Progenitor cell of endocrine pancreas (in vitro differentiated cells): ENCODE data around the gene SOX6. TPM values are rescaled to one million over a fixed set of nuclear protein-coding genes. Genes with fewer than 3 reads are reported as not detected.

ENCODE experiments used
- DNase-seq: peaks from one replicate; pipeline ENCODE4 v3.0.0; 2021; ENCODE audit warnings: low spot score; ENCODE audit not compliant: unreplicated experiment
- H3K27ac Mint-ChIP-seq: 2 replicates; pipeline ENCODE4 v1.8.0; 2021; ENCODE audit warnings: mild to moderate bottlenecking, moderate library complexity, mixed read lengths
- H3K27me3 Mint-ChIP-seq: 2 replicates; pipeline ENCODE4 v1.8.0; 2021; ENCODE audit warnings: mixed read lengths
- H3K36me3 Mint-ChIP-seq: 2 replicates; pipeline ENCODE4 v1.8.0; 2022; ENCODE audit warnings: mixed read lengths; ENCODE audit not compliant: insufficient read depth
- H3K4me1 Mint-ChIP-seq: 2 replicates; pipeline ENCODE4 v1.8.0; 2021; ENCODE audit warnings: low read depth, mixed read lengths
- H3K4me3 Mint-ChIP-seq: 2 replicates; pipeline ENCODE4 v1.8.0; 2021; ENCODE audit warnings: low read depth, mild to moderate bottlenecking, moderate library complexity, mixed read lengths
- H3K9me3 Mint-ChIP-seq: 2 replicates; pipeline ENCODE4 v1.8.0; 2021; ENCODE audit warnings: low read depth, mixed read lengths
- CTCF ChIP-seq: fragments of 200-600 bp; sonication (generic); IDR thresholded peaks from one replicate; pipeline ENCODE4 v1.5.0; 2021; ENCODE audit warnings: antibody characterized with exemption, mild to moderate bottlenecking; ENCODE audit not compliant: unreplicated experiment
- total RNA-seq: library from RNA; stranded (reverse); gene quantifications from 2 replicates; pipeline ENCODE4 v1.2.1, GENCODE V29; 2021

The SOX6 gene
- total RNA-seq, 1 donor from 2014 or later, result 34.9 TPM

- Mint-ChIP-seq H3K36me3 (no peaks in the 10 kb centered on the region), H3K9me3 (no peaks in the 10 kb centered on the region), H3K4me1 (peaks cover 37% of the 10 kb centered on the region), H3K27me3 (no peaks in the 10 kb centered on the region), H3K27ac (peak overlapping the region; percentile 28), H3K4me3 (no peak overlapping the region)
- no peak for TF ChIP-seq CTCF
- DNase-seq, result no peak
Observed at GRCh38 chr11:16191868-16192240, 164.5 kb downstream of the SOX6 start.

GRCh38 chr11:16191212-16191867 lies 165.0 kb downstream of the SOX6 start:
- no peak overlapping the region for H3K4me3 Mint-ChIP-seq
- H3K27me3 Mint-ChIP-seq, result peaks cover 3% of the 10 kb centered on the region
- no peak for DNase-seq
- H3K9me3 Mint-ChIP-seq, result no peaks in the 10 kb centered on the region
- peaks cover 37% of the 10 kb centered on the region for H3K4me1 Mint-ChIP-seq
- TF ChIP-seq CTCF, result no peak
- H3K27ac Mint-ChIP-seq, result peak overlapping the region; percentile 28
- H3K36me3 Mint-ChIP-seq, result peaks cover 2% of the 10 kb centered on the region

GRCh38 chr11:16186680-16187079 lies 169.7 kb downstream of the SOX6 start:
- no peak overlapping the region for H3K27ac Mint-ChIP-seq
- H3K27me3 Mint-ChIP-seq, result peaks cover 3% of the 10 kb centered on the region
- no peak overlapping the region for H3K4me3 Mint-ChIP-seq

GRCh38 chr11:16185042-16185441 lies 171.3 kb downstream of the SOX6 start:
- H3K9me3 Mint-ChIP-seq, result no peaks in the 10 kb centered on the region
- peaks cover 8% of the 10 kb centered on the region for H3K4me1 Mint-ChIP-seq
- peaks cover 3% of the 10 kb centered on the region for H3K27me3 Mint-ChIP-seq
- DNase-seq, result no peak
- no peak overlapping the region for H3K4me3 Mint-ChIP-seq
- no peak for TF ChIP-seq CTCF
- H3K27ac Mint-ChIP-seq, result no peak overlapping the region
- H3K36me3 Mint-ChIP-seq, result peaks cover 3% of the 10 kb centered on the region

More at GRCh38 chr11:16186680-16187079, 169.7 kb downstream of the SOX6 start:
- H3K9me3 Mint-ChIP-seq, result no peaks in the 10 kb centered on the region
- peaks cover 3% of the 10 kb centered on the region for H3K36me3 Mint-ChIP-seq
- TF ChIP-seq CTCF, result no peak
- no peak for DNase-seq
- peaks cover 11% of the 10 kb centered on the region for H3K4me1 Mint-ChIP-seq

GRCh38 chr11:16184588-16184987 lies 171.8 kb downstream of the SOX6 start:
- H3K27ac Mint-ChIP-seq, result no peak overlapping the region
- peaks cover 3% of the 10 kb centered on the region for H3K36me3 Mint-ChIP-seq
- H3K9me3 Mint-ChIP-seq, result no peaks in the 10 kb centered on the region
- DNase-seq, result no peak
- peaks cover 3% of the 10 kb centered on the region for H3K27me3 Mint-ChIP-seq
- H3K4me1 Mint-ChIP-seq, result peaks cover 8% of the 10 kb centered on the region
- no peak overlapping the region for H3K4me3 Mint-ChIP-seq
- no peak for TF ChIP-seq CTCF
